A172 (cell line): ENCODE measurements around the gene CDK6. TPM values are rescaled to one million over a fixed set of nuclear protein-coding genes. Genes with fewer than 3 reads are reported as not detected.

Experiments
- DNase-seq: peaks from one replicate; pipeline ENCODE4 v3.0.0-alpha.2; 2015; ENCODE audit warnings: low spot score
- total RNA-seq: library from RNA; depleted of rRNA; stranded (reverse); fragments of >200 nt; shearing (Covaris generic); gene quantifications from 2 replicates; pipeline ENCODE4 v1.2.3, GENCODE V29; 2014

Gene CDK6
- total RNA-seq, 1 experiment from 2014 or later = 140 TPM

DNA sequence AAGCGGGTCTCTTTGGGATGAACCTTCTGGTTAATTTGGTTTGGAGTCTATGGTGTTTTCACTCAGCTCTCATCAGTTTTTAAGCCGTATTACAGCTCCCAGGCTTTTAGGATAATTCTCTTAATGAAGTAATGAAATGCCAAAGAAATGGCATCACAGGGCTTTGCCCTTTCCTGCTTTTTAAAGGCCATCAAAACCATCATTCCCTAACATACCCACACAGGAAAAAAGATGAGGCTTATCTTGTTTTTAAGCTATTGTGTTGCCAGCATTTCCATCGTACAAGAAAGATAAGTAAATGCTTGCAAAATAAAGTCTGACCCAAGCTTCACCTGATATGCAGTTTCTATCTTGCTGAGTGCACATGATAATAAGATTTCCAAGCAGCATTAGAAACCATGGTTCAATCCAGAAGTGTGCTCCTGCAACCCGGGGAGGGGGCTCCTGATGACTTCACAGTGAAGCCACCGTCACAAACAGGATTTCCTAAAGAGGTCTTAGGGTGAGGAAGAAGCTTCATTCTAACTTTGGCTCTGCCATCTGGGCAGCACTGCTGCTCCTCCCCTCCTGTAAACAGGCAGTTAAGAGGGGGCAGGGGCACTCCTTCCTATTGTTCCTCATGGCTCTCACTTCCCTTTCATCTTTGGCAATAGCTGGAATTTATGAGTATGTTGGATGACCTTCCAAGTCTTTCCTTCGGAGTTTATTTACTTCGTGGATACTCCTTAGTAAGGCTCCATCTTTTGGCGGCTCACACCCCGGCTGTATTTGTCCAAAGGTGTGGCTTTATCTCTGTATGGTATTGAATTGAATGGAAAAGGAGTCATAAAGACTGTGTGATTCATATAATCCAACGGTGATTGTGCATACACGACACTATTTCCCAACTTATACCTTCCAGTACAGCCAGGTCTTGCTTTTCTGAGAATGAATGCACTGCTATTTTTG, 191.0 kb downstream of the CDK6 start:
- DNase-seq = peak; percentile 78

DNA sequence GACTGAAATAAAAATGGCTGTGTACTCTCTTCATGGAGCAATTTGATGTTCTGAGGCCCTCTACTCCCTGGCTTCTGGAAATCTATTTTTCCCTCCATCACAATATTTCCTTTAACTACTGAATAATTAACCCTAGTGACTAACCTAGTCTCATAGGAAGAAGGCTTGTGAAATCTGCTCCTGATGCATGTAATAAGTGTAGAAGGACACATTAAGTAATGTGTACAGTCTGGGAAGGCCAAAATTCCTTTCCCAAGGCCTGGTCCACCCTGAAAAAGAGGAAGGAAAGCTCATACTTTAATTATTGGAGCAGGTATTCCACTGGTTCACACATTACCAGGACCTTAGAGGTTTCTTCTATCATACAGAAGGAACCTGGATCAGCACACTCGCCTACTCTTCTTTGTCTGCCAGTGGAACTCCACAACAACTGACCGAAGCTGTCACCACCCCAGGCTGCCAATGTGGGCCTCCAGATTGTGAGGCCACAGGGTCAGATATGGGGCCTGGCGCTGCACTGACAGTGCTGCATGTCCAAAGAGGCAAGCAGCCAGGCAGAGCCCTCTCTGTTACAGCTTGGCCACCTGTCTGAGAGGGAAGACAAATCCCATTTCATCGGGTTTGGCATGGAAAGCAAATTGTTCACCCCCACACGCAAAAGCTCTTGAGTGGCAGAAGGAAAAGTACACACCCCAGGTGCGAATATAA, 191.8 kb downstream of the CDK6 start:
- DNase-seq = no peak

DNA sequence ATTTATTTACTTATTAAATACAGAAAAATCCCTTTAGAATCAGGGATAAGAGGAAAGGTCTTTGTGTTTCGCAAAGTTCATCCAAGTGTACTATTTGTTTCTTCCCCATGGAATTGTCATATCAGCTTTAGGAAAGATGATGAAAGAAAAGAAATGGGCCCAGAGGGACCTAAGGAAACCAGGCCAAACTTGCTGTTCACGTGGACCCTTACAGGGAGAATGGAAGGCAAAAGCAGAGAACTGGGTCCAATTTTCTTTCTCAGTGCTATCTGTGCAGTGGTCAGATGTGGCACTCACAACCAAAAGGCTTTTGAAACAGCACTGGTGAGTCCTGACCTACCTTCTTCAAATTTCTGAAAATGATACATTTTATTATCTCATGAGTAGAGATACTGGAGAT, 192.6 kb downstream of the CDK6 start:
- no peak for DNase-seq

DNA sequence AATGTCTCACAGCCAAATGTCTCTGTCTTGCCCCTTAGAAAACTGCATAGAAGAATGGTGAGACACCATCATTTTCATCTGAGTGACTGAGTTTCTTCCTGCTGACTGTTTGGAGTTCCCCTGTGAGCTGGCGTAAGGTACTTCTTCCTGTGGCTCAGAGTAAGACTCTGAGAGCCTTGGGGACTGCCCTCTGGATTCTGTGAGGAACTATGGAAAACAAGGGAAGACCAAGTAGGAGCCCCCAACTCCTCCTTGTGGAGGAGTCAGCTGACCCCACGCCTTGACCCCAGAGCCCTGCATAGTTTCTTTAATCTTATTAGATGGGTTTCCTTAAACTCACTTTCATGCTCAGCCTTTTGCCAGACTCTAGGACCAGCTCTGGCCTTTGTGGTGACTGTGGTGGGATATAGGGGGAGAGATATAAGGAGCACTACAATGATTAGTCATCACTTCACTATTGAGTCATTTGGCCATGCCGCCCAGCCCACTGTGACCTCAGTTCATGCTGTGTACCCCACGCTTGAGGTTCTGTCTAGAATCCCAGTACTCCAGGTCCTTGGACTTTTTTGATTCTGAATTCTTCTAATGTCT, 194.4 kb downstream of the CDK6 start:
- DNase-seq = peak; percentile 88

DNA sequence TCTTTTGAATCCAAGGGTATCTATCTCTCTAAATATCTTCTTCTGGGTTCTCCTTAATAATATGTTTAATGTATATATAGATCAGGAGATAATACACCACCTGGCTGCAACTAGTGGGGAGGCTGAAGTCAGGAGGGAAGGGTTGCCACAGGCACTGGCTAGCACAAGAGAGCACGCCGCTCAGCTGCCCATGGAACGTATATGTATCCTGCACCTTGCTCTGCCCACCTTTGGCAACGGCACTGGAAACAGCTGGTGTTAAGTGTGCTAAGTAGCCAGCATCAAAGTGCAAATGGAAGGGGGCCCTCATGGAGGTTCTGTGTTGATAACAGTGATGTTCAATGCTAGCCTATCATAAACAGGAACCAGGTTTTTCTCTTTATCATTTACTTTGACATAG, 196.4 kb downstream of the CDK6 start:
- no peak for DNase-seq

DNA sequence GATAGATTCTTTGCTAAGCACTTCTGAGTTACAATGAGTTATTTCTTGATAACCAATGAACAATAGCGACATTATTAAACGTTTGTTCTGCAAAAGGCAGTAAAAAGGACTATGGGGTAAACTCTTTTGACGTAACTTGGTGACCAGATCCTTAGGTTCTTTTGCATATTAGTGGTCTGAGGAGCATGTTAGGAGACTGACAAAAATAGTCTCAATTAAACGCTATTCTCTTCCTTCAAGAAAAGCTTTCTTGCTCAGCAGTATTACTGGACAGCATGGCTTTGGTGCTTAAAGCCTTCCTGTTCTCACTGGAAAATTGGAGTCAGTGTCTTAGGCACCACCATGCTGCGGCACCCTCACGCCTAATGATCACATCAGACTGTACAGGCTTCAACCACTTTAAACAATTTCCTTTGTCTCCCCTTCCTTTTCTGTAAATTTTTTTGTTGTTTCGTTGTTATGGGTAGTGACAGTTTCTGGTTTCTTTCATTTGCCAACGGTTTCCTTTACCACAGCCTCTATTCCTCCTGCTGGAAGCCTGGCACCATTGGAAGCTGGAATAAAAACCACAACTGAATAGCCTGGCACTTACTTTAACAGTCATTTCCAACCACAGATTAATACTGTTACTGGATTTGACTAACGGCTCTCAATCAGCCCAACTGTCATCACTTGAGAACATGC, 197.0 kb downstream of the CDK6 start:
- DNase-seq = peak; percentile 51

DNA sequence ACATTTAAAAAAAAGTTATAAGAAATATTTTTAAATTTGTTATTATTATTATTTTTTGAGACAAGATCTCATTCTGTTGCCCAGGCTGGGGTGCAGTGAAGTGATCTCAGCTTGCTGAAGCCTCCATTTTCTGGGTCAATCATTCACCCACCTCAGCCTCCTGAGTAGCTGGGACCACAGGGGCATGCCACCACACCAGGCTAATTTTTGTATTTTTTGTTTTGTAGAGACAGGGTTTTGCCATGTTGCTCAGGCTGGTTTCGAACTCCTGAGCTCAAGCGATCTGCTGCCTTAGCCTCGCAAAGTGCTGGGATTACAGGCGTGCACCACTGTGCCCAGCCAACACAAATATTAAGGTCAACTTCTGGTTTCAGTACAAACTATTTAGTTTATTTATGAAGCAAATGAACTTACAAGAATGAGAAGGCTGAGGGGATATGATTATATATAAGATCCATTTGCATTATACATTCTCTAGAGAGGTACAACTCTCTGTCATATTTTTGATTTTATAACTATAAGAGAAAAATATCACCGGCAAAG, 200.3 kb downstream of the CDK6 start:
- DNase-seq = no peak

DNA sequence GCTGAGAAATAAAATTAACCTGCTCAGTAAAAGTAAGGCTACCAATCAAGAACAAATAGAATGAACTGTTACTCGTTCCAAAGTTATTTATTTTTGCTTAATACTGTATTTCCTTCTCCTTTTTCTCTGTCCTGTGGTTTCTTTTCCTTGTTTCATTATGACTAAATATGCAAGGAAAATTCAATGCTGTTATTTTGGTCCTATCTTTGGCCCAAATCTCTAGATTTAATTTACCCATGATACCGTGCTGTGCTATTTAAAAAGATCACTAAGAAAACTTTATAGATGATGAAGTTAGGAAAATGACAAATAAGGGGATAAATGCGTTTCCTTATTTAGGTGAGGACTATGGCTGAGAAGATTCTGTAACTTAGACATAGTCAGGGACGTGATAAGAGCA, 200.8 kb downstream of the CDK6 start:
- no peak for DNase-seq

DNA sequence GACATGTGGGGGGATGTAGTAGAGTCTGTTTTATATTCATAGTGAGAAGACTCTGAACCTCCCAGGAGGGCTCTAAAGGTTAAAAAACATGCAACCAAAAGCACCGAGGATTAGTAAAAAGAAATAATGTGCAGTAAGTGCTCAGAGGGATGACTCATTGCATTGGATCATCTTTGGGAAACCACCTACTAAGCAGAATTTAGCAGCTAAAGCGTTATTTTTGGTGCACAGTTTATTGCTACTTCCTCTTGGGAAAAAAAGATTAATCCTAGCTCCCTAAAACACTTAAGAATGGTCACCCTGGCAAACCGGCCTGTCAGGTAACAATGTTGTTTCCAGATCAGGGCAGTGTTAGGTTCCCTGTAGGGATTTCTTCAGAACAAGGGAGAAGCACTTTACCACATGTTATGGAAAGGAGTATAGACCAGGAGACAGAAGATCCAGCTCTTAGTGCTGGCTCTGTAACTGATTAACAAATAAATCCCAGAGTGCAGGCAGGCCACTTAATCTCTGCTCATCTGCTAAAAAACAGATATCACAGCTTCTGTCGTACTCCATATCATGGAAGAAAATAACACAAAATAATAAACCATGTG, 201.4 kb downstream of the CDK6 start:
- DNase-seq = peak; percentile 97

DNA sequence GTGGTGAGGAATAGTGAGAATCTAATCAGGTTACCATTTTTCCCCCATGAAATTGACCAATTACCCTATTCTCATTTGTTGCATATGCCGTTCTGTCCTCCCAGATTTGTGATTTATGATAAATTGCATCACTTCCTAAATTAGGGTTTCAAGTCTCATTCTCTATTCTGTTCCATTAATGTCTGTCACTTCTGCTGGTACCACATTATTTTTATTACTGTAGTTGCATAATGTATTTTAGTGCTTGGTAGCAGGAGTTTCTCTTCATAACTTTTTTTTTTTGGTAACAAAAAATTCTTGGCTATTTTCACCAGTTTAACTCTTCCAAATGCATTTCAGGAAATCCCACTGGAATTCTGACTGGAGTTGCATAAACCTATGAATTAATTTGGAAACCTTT, 202.2 kb downstream of the CDK6 start:
- DNase-seq = peak; percentile 10

DNA sequence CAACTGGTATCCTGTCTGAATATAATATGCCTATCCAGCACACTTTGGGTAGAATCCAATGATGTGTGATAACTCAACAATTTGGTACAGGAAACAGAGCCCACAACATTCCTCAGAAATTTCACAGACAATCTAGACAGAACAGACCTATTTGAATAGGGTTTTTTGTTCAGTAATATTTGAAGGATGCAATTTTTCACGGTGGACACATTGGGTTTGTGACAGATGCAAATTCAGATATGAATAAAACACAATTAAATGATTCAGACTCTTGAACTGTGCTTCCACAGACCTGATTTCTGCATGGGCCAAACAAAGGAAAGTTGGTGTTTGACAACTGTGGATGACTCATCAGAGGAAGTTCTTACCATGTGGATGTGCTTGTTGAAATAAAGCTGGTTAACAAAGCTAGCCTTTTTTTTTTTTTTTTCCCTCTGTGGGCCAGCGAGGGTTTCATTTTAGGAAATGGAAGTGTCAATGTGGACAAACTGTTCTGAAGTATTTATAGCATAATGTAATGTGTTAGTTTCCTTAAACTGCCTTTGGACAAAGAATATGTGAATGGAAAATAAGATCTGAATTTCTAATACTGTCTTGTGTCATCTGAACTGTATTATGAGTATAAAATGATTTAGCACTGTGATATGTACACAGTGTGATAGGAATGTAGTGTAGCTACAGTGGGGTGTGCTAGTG, 203.0 kb downstream of the CDK6 start:
- DNase-seq = peak; percentile 96

DNA sequence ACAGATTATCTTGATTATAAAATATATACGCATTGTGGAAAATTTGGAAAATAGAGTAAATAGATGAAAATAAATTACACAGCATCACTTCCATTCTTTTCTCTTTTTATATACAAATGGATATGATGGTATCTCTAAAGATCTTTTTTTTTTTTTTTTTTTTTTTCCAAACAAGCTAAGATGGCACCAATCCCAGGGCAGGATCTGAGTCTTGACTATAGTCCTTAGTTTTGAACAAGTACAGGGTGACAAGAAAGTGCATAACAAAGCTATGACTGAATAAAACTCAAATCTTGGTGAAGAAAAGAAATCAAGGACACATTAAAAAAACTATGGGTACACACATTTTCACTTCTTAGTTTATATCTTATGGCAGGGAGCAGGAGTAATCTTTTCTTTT, 203.6 kb downstream of the CDK6 start:
- no peak for DNase-seq

DNA sequence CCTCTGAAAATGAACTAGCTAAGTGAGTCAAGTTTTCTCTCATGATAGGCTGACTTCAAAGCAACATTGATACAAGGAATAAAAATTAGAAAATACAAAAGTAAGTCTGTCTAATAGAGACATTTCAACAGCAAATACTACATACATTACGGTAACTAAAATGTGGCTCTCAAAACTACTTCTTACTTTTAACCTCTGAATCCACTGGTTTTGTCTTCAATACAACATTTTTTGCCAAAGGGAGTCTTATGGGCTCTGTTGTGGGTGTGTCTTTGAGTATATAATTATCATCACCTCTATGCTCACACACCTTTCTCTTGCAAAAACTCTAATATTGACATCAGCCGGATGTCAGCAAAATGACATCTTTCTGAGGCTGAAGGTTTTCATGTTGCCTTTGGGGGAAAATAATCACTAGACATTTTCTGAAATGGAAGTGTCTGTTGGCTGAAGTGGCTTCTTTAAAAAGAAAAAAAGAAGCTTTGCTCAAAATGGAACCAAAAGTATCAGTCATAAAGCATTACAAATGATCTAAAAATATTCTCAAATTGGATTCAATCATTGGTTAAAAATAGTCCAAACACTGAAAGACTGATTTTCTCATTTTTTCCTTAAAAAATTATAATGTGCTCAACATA, 204.4 kb downstream of the CDK6 start:
- no peak for DNase-seq

DNA sequence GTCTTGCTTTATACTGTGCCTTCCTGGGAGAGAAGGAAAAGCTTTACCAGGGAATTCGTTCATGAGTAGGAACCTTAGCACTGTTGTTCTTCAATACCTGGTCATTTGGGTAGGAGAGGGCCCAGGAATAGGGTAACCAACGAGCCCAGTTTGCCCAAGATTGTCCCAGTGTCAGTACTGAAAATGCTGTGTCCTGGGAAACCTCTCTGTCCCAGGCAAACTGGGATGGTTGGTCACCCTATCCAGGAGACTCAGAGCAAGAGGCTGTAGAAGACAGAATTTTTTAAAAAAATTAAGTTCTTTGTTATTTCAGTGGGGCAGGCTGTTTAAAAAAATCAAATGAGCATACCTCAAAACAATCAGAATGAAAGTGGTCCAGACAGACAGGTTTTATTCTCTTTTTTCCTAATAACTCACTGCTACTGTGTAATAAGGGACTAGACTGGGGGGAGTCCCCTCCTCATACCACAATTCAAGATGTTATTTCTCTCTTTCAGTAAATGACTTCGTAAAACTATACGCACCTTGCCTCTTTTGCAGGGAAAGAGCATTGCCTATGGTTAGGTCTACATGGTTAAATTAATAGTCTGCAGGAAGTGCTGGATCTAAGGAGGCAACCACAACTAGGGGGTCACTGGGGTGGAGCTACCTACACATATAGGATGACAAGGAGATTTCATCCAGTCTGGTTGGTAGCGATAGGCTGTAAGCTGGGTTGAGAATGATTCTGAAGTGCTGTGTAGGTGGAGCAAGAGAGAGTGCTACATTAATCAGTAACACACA, 205.1 kb downstream of the CDK6 start:
- DNase-seq = no peak

DNA sequence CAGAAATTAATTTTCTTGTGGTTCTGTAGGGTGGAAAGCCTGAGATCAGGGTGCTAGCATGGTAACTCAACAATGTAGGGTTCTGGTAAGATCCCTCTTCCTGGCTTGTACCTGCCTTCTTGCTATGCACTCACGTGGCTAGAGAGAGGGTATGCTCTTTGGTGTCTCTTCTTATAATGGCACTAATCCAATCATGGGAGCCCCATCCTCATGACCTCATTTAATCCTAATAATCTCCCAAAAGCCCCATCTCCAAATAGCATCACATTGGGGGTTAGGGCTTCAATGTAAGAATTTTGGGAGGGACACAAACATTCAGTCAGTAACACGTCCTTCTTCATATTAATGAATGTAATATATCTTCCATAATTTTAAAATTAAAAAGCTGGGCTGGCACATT, 206.6 kb downstream of the CDK6 start:
- DNase-seq = no peak

DNA sequence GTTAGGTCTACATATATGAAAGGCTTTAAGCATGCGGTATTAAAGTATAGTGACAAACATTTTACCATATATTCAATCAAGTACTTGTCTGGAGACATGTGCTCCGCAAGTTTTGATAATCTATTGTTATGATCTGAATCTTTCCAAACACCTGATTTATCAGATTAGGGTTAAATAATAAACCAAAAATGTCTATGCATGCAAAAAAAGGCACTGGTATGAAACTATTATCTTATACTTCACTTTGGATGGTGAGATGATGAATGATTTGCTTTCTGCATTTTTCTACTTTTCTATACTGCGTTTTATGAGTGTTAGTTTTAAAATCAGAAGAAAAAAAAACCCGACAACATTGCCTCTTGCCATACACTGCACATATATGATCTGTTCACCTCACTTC, 208.4 kb downstream of the CDK6 start:
- DNase-seq = no peak

DNA sequence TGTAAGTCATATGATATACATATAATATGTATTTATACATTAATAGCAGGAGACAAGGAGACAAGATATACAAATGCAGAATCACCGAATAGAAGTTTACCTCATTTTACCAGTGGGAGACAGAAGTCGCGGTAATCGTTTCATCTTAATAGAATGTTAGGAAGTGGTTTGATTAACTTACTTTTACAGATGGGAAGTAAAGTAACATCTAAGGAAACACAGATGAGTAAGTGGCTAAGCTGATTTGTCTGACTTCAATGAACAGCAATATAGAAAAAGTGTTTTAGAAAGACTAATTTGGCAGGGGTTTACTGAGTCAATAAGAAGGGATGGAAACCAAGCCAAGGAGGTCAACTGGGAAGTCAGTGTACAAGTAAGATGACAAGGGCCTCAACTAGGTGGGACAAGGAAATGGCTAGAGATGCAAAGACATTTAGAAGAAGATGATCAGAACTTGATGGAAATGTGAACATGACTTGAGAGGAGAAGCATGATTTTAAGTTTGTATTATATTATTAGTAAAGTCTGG, 210.0 kb downstream of the CDK6 start:
- DNase-seq = no peak

DNA sequence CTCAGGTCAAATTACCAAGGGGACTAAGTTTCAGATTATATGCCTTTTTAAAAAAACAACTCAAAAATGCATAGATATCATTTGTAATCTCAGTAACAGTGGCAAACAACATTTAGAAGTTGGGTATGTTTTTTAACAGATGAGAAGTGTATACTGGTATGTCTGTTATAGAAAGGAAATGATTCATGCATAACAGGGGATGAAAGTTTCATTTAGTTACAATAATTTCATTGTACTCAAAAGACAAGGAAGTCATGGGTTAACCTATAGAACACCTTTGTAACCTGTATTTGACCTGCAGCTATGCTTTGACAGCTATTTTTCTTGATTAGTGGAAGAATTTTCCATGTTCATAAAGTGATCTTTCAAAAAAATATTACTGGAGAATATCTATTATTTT, 210.8 kb downstream of the CDK6 start:
- DNase-seq = peak; percentile 55

DNA sequence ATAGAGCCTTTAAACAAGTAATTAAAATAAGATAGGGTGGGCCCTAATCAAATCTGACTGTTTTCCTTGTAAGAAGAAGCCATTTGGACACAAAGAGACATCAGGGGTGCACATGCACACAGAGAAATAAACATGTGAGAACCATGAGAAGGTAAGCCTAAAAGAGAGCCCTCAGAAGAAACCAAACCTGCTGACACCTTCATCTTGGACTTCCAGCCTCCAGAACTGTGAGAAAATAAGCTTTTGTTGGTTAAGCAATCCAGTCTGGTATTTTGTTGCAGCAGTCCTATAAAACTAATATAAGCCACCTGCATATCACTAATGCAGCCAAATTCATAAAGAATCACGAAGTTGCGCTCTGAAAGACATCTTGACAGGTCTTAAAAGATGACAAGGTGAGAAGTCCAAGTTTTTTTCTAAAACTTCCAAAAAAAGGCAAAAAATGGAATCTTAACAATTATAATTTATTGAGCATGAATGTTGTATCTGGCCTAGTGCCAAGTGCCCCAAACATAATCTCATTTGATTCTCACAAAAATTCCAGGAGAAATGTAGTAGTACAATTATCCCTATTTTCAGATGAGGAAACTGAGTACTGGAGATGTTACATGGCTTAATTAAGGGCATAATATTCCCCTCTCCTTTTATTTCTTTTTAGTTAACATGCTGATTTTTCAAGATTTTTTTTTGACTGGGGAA, 211.9 kb downstream of the CDK6 start:
- no peak for DNase-seq
